H1 (cell line): ENCODE measurements around the gene SMIM17. TPM values are rescaled to one million over a fixed set of nuclear protein-coding genes. Genes with fewer than 3 reads are reported as not detected.

Experiments
- CTCF ChIA-PET: fragments of 300-600 bp; sonication (Branson Sonifier 250); formaldehyde crosslinking; loops from one replicate; lab custom pipeline; 2021; ENCODE audit not compliant: partially characterized antibody; lab: Charles Lee
- POLR2A ChIA-PET: fragments of 300-600 bp; sonication (Branson Sonifier 250); formaldehyde crosslinking; loops from one replicate; lab custom pipeline; 2021; ENCODE audit warnings: inconsistent platforms; ENCODE audit not compliant: partially characterized antibody; lab: Charles Lee
- DNase-seq, 2 experiments: peaks; one replicate each; pipeline versions ENCODE4 v3.0.0 to v3.0.0-alpha.2; 2010 to 2022; ENCODE audit warnings: low spot score in 2 of 2, low read depth in 1 of 2, mixed read lengths in 1 of 2
- FAIRE-seq: peaks from 2 replicates; lab custom pipeline; 2011; peaks lifted over from hg19 to GRCh38; lab: Jason Lieb, UNC
- H2AFZ ChIP-seq: 2 replicates; pipeline ENCODE4 v1.8.1; 2012; ENCODE audit warnings: low read length, inconsistent platforms
- H2AK5ac ChIP-seq: 2 replicates; pipeline ENCODE4 v1.6.1; 2013; ENCODE audit warnings: low read depth, low read length
- H2BK120ac ChIP-seq: replicated peaks from 2 replicates; pipeline ENCODE3; 2013; ENCODE audit warnings: low read depth, low read length, inconsistent platforms
- H2BK12ac ChIP-seq: 2 replicates; pipeline ENCODE4 v1.6.1; 2013; ENCODE audit warnings: low read depth, low read length
- H2BK15ac ChIP-seq: 2 replicates; pipeline ENCODE4 v1.6.1; 2013; ENCODE audit warnings: low read length
- H2BK20ac ChIP-seq: 2 replicates; pipeline ENCODE4 v1.6.1; 2013; ENCODE audit warnings: low read length
- H2BK5ac ChIP-seq: 2 replicates; pipeline ENCODE4 v1.6.1; 2013; ENCODE audit warnings: low read depth, low read length
- H3K14ac ChIP-seq: 2 replicates; pipeline ENCODE4 v1.6.1; 2013; ENCODE audit warnings: inconsistent platforms; ENCODE audit not compliant: insufficient read length
- H3K18ac ChIP-seq: 2 replicates; pipeline ENCODE4 v1.6.1; 2013; ENCODE audit warnings: low read length; ENCODE audit errors: extremely low read depth
- H3K23ac ChIP-seq: 2 replicates; pipeline ENCODE4 v1.6.1; 2013; ENCODE audit warnings: inconsistent platforms; ENCODE audit not compliant: insufficient read length
- H3K23me2 ChIP-seq: 2 replicates; pipeline ENCODE4 v1.6.1; 2013; ENCODE audit warnings: low read depth, low read length
- H3K27ac ChIP-seq: 2 replicates; pipeline ENCODE4 v1.6.1; 2011; ENCODE audit warnings: low read depth, low read length, inconsistent platforms
- H3K27me3 ChIP-seq, 4 experiments: replicated peaks in 1 of 4; 1 replicate in 1 of 4; 2 replicates in 3 of 4; pipeline versions ENCODE4 v1.6.1 to v1.8.1; 2011 to 2013; ENCODE audit warnings: low read length in 3 of 4, mild to moderate bottlenecking in 3 of 4, inconsistent platforms in 2 of 4, mixed read lengths in 2 of 4, moderate library complexity in 1 of 4; ENCODE audit not compliant: control insufficient read depth in 3 of 4, insufficient read depth in 3 of 4; ENCODE audit errors: extremely low read depth in 1 of 4
- H3K36me3 ChIP-seq, 4 experiments: 2 replicates each; pipeline versions ENCODE4 v1.6.1 to v1.8.1; 2011 to 2013; ENCODE audit warnings: mild to moderate bottlenecking in 4 of 4, low read length in 3 of 4, moderate library complexity in 2 of 4, control low read depth in 1 of 4, inconsistent platforms in 1 of 4; ENCODE audit not compliant: insufficient read depth in 4 of 4, control insufficient read depth in 2 of 4
- H3K4ac ChIP-seq: replicated peaks from 2 replicates; pipeline ENCODE3; 2013; ENCODE audit warnings: low read length, low read depth, mixed read lengths, inconsistent platforms; ENCODE audit not compliant: insufficient read length
- H3K4me1 ChIP-seq, 4 experiments: replicated peaks in 1 of 4; 1 replicate in 1 of 4; 2 replicates in 3 of 4; pipeline versions ENCODE4 v1.6.1 to v1.8.1; 2011 to 2013; ENCODE audit warnings: low read length in 3 of 4, inconsistent platforms in 2 of 4, mixed read lengths in 1 of 4; ENCODE audit not compliant: insufficient read depth in 4 of 4, control insufficient read depth in 3 of 4
- H3K4me2 ChIP-seq, 2 experiments: 2 replicates each; pipeline versions ENCODE4 v1.6.1 to v1.8.1; 2011 to 2013; ENCODE audit warnings: low read depth in 2 of 2, low read length in 2 of 2, control low read depth in 1 of 2, inconsistent platforms in 1 of 2, mild to moderate bottlenecking in 1 of 2; ENCODE audit not compliant: insufficient read depth in 1 of 2
- H3K4me3 ChIP-seq, 4 experiments: fragments of 200-600, 300-600 bp in 1 of 4; sonication (generic), shearing (Covaris generic), sonication (Bioruptor Twin) in 1 of 4; 2 replicates each; pipeline versions ENCODE4 v1.5.1 to v1.8.1; 2011 to 2016; ENCODE audit warnings: low read length in 4 of 4, low read depth in 3 of 4, control low read depth in 2 of 4, inconsistent platforms in 2 of 4, mild to moderate bottlenecking in 2 of 4, mixed read lengths in 1 of 4, moderate library complexity in 1 of 4; ENCODE audit not compliant: insufficient read depth in 2 of 4; ENCODE audit errors: extremely low read depth in 1 of 4
- H3K56ac ChIP-seq: replicated peaks from 2 replicates; pipeline ENCODE3; 2013; ENCODE audit warnings: low read depth, mild to moderate bottlenecking, mixed read lengths, low read length, inconsistent platforms; ENCODE audit not compliant: insufficient read length
- H3K79me1 ChIP-seq: 2 replicates; pipeline ENCODE4 v1.6.1; 2013; ENCODE audit warnings: low read depth, low read length, control low read depth
- H3K79me2 ChIP-seq, 2 experiments: 2 replicates each; pipeline versions ENCODE4 v1.6.1 to v1.8.1; 2012 to 2013; ENCODE audit warnings: low read length in 2 of 2, mild to moderate bottlenecking in 2 of 2, inconsistent platforms in 1 of 2; ENCODE audit not compliant: insufficient read depth in 2 of 2, control insufficient read depth in 1 of 2
- H3K9ac ChIP-seq, 4 experiments: replicated peaks in 1 of 4; 1 replicate in 1 of 4; 2 replicates in 3 of 4; pipeline versions ENCODE4 v1.6.1 to v1.8.1; 2011 to 2013; ENCODE audit warnings: low read depth in 3 of 4, low read length in 3 of 4, control low read depth in 2 of 4, mild to moderate bottlenecking in 2 of 4, moderate library complexity in 2 of 4, inconsistent platforms in 1 of 4; ENCODE audit errors: extremely low read depth in 1 of 4
- H3K9me3 ChIP-seq, 2 experiments: 2 replicates each; pipeline versions ENCODE4 v1.6.1 to v1.8.1; 2012 to 2013; ENCODE audit warnings: mild to moderate bottlenecking in 2 of 2, moderate library complexity in 2 of 2, control low read depth in 1 of 2, inconsistent platforms in 1 of 2, low read depth in 1 of 2, low read length in 1 of 2, mixed read lengths in 1 of 2; ENCODE audit not compliant: insufficient read depth in 2 of 2
- H4K20me1 ChIP-seq, 2 experiments: replicated peaks in 1 of 2; 2 replicates each; pipeline versions ENCODE3 to v1.8.1; 2011 to 2013; ENCODE audit warnings: inconsistent platforms in 2 of 2, low read length in 2 of 2, mild to moderate bottlenecking in 1 of 2; ENCODE audit not compliant: insufficient read depth in 2 of 2, control insufficient read depth in 1 of 2
- H4K5ac ChIP-seq: 2 replicates; pipeline ENCODE4 v1.6.1; 2013; ENCODE audit warnings: low read length, low read depth, mixed read lengths, inconsistent platforms; ENCODE audit not compliant: insufficient read length
- H4K8ac ChIP-seq: 2 replicates; pipeline ENCODE4 v1.8.0; 2013; ENCODE audit warnings: mild to moderate bottlenecking, moderate library complexity, low read length, inconsistent platforms; ENCODE audit not compliant: insufficient read depth; ENCODE audit errors: extremely low read depth
- H4K91ac ChIP-seq: replicated peaks from 2 replicates; pipeline ENCODE3; 2013; ENCODE audit warnings: low read length, mixed read lengths, inconsistent platforms; ENCODE audit not compliant: insufficient read length
- CEBPB ChIP-seq: IDR thresholded peaks from 2 replicates; pipeline ENCODE4 v1.6.1; 2012; ENCODE audit warnings: low read depth, low read length
- HDAC2 ChIP-seq, 2 experiments: fragments of 300-600 bp in 1 of 2; sonication (generic) in 1 of 2; IDR thresholded peaks; 2 replicates each; pipeline ENCODE4 v1.6.1; 2011 to 2012; ENCODE audit warnings: low read depth in 2 of 2, low read length in 2 of 2, mild to moderate bottlenecking in 2 of 2, moderate library complexity in 2 of 2, borderline replicate concordance in 1 of 2, inconsistent platforms in 1 of 2
- HDAC6 ChIP-seq: IDR thresholded peaks from one replicate; pipeline ENCODE4 v1.7.1; 2012; ENCODE audit warnings: low read depth, mild to moderate bottlenecking, inconsistent platforms, low read length, moderate library complexity
- NANOG ChIP-seq: IDR thresholded peaks from 2 replicates; pipeline ENCODE4 v1.6.1; 2011; ENCODE audit warnings: low read length, low read depth, mild to moderate bottlenecking, inconsistent platforms; ENCODE audit not compliant: insufficient read depth, poor library complexity, severe bottlenecking
- RAD21 ChIP-seq, 2 experiments: IDR thresholded peaks in 1 of 2; conservative IDR thresholded peaks in 1 of 2; 2 replicates each; pipeline ENCODE4 v1.6.1; 2011; ENCODE audit warnings: low read depth in 2 of 2, low read length in 2 of 2, improper control_type of control experiment in 1 of 2, inconsistent platforms in 1 of 2, mild to moderate bottlenecking in 1 of 2, moderate library complexity in 1 of 2
- RXRA ChIP-seq: IDR thresholded peaks from 2 replicates; pipeline ENCODE4 v1.6.1; 2011; ENCODE audit warnings: low read depth, mild to moderate bottlenecking, low read length, moderate library complexity; ENCODE audit not compliant: insufficient read depth
- SIN3A ChIP-seq, 2 experiments: IDR thresholded peaks in 1 of 2; conservative IDR thresholded peaks in 1 of 2; 2 replicates each; pipeline ENCODE4 v1.6.1; 2011 to 2012; ENCODE audit warnings: low read length in 2 of 2, improper control_type of control experiment in 1 of 2, low read depth in 1 of 2, mild to moderate bottlenecking in 1 of 2
- SP4 ChIP-seq: IDR thresholded peaks from 2 replicates; pipeline ENCODE4 v1.6.1; 2012; ENCODE audit warnings: low read length, inconsistent platforms
- TAF1 ChIP-seq: IDR thresholded peaks from 2 replicates; pipeline ENCODE4 v1.6.1; 2011; ENCODE audit warnings: mild to moderate bottlenecking, low read depth, low read length
- WGBS, 2 experiments: shearing (Covaris generic) in 1 of 2; methylation state at CpG; one replicate each; pipeline versions ENCODE4 v1.1.6 to v1.1.7; 2013 to 2015; ENCODE audit warnings: low lambda C conversion rate in 2 of 2, mixed read lengths in 2 of 2, inconsistent platforms in 1 of 2, low coverage in 1 of 2, missing lambda C conversion rate in 1 of 2; ENCODE audit not compliant: insufficient replicate concordance in 2 of 2, insufficient coverage in 1 of 2, insufficient read length in 1 of 2; ENCODE audit errors: extremely low coverage in 1 of 2, missing lambda C conversion rate in 1 of 2; 5-methylcytosine and 5-hydroxymethylcytosine counted together
- polyA plus RNA-seq, 7 experiments: library from polyadenylated mRNA; depleted of rRNA in 3 of 7; stranded (reverse) in 5 of 7; unstranded in 2 of 7; fragments of >200 nt in 5 of 7; fragments of 200-250 nt in 2 of 7; gene quantifications; 1 replicate in 5 of 7; 2 replicates in 1 of 7; 4 replicates in 1 of 7; pipeline versions ENCODE4 v1.2.1 to v1.2.3, GENCODE V29; 2011 to 2013; ENCODE audit warnings: missing spikeins in 2 of 7, mixed read lengths in 2 of 7
- total RNA-seq: library from RNA; stranded (reverse); fragmentation: NEBNext Ultra II Directional; extraction: Animal tissue kit (Norgen Biotek cat#: 25700); gene quantifications from 2 replicates; pipeline ENCODE4 v1.2.1, GENCODE V29; 2021

The SMIM17 gene
- total and polyA plus RNA-seq, 2 of the 8 experiments (the other 6 are each of a cell fraction or from before 2014, with no cell fraction given), result 0.06 TPM; not detected in 1

DNA sequence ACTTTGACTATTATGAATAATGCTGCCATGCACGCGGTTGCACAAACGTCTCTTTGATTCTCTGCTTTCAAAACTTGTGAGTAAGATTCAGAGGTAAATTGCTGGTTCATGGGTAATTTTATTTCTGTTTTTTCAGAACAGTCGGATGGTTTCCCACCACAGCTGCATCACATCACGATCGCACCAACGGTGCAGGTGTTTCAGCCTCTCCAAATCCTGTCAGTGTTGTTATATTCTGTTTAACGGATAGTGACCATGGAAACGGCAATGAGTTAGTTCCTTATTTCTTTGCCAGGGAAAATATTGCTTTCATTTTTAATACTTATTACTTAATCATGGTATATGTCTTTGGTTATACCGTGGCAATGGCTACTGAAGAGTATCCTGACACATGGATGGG lies 47.7 kb downstream of the SMIM17 start:
- H3K4me1 ChIP-seq, result no peaks in the 10 kb centered on the region
- no peak overlapping the region for H3K27ac ChIP-seq
- H2BK15ac ChIP-seq, result no peak overlapping the region
- no peak overlapping the region for H2BK120ac ChIP-seq
- H3K14ac ChIP-seq, result no peak overlapping the region
- FAIRE-seq, result no peak
- no peak overlapping the region for H3K56ac ChIP-seq
- no peak overlapping the region for H4K91ac ChIP-seq
- no peaks in the 10 kb centered on the region for H3K79me1 ChIP-seq
- no peak overlapping the region for H2BK20ac ChIP-seq
- POLR2A ChIA-PET, result no interaction called here
- H3K27me3 ChIP-seq, result no peaks in the 10 kb centered on the region
- TF ChIP-seq TAF1 (no peak), CEBPB (no peak), NANOG (no peak), RAD21 (IDR thresholded peaks at IDR 0.05 in 1 of 2, conservative IDR thresholded peaks at IDR 0.05 in 1 of 2; ENCODE audit: low read depth in 2 of 2, low read length in 2 of 2) (no peak), RXRA (no peak), SIN3A (conservative IDR thresholded peaks at IDR 0.05 in 1 of 2, IDR thresholded peaks at IDR 0.05 in 1 of 2; ENCODE audit: low read depth in 1 of 2, low read length in 2 of 2) (no peak), HDAC2 (IDR thresholded peaks at IDR 0.05; ENCODE audit: borderline replicate concordance in 1 of 2, low read depth in 2 of 2, low read length in 2 of 2) (no peak), HDAC6 (no peak), SP4 (no peak)
- TF ChIP-seq, all 59 proteins: peak for 0
- H3K36me3 ChIP-seq, result no peaks in the 10 kb centered on the region
- no peak overlapping the region for H3K4ac ChIP-seq
- H3K4me3 ChIP-seq, result no peak overlapping the region
- WGBS, 2 experiments, result 90% methylated on average over 10 of the region's 10 CpGs; no CpG with 5 or more reads in 1 of the 2 experiments
- no peak overlapping the region for H4K8ac ChIP-seq
- H3K9ac ChIP-seq, result no peak overlapping the region
- H3K9me3 ChIP-seq, result peaks cover 66 to 80% of the 10 kb centered on the region in 2 experiments
- H2BK12ac ChIP-seq, result no peak overlapping the region
- H2AFZ ChIP-seq, result no peak overlapping the region
- H4K5ac ChIP-seq, result no peak overlapping the region
- no peak for DNase-seq
- H3K23me2 ChIP-seq, result no peaks in the 10 kb centered on the region
- no peak overlapping the region for H2BK5ac ChIP-seq
- CTCF ChIA-PET, result no interaction called here
- no peaks in the 10 kb centered on the region for H4K20me1 ChIP-seq
- no peak overlapping the region for H3K23ac ChIP-seq
- no peaks in the 10 kb centered on the region for H3K79me2 ChIP-seq
- no peak overlapping the region for H2AK5ac ChIP-seq
- H3K18ac ChIP-seq, result no peak overlapping the region
- no peak overlapping the region for H3K4me2 ChIP-seq
